Fibroblast of mammary gland (primary cell): ENCODE data around the gene S1PR1.
A peak's percentile ranks its signal among the peaks of the same experiment; 100 is the strongest.
"Not testable (repeated sequence)": the region's sequence is repeated elsewhere in the genome, so short reads cannot be mapped to it uniquely, and the experiment has no call there.

ENCODE experiments used
- DNase-seq: peaks from one replicate; pipeline ENCODE4 v3.0.0-alpha.2; 2010; ENCODE audit warnings: low read depth
- H3K4me3 ChIP-seq: 2 replicates; pipeline ENCODE4 v1.5.1; 2011; ENCODE audit warnings: low read depth, mild to moderate bottlenecking, low read length, moderate library complexity; ENCODE audit not compliant: control insufficient read depth
- TF ChIP-seq, protein P1 (sequence below): conservative IDR thresholded peaks from 2 replicates; pipeline ENCODE4 v1.5.1; 2011; ENCODE audit warnings: low read depth, low read length, inconsistent platforms; ENCODE audit not compliant: control insufficient read depth, insufficient read depth

Gene S1PR1

DNA sequence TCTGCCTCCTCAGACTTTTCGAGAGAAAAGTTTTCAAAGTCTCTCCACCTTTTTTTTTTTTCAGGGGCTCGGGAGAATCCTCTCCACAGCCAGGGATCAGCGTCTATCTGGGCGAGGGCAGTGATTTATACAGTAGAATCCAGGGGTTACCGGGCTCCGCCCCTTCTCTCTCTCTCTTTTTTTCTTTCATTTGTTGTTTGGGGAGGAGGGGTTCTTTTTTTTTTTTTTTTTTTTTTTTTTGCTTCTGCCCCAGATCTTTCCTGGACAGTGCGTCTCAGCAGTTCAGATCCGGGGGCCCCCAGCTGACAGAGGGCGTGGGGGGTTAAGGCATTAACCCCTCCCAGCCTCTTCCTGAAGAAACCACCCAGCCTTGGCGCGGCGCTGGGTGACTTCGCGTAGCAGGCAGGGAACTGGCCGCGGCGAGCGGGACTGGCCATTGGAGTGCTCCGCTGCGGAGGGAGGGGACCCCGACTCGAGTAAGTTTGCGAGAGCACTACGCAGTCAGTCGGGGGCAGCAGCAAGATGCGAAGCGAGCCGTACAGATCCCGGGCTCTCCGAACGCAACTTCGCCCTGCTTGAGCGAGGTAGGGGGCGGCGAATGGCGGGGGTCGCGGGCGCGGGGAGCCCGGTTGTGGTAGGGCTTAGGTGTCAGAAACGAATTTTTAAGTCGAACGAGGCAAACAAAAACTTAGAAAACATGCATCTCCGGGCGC, at the start of gene S1PR1:
TSS of gene S1PR1 (plus strand) at position 504 of the 713 bp plus-strand sequence. CDS start 1,966 bp downstream, outside the sequence.
- peak; percentile 48 for DNase-seq
- TF ChIP-seq, protein P1, sequence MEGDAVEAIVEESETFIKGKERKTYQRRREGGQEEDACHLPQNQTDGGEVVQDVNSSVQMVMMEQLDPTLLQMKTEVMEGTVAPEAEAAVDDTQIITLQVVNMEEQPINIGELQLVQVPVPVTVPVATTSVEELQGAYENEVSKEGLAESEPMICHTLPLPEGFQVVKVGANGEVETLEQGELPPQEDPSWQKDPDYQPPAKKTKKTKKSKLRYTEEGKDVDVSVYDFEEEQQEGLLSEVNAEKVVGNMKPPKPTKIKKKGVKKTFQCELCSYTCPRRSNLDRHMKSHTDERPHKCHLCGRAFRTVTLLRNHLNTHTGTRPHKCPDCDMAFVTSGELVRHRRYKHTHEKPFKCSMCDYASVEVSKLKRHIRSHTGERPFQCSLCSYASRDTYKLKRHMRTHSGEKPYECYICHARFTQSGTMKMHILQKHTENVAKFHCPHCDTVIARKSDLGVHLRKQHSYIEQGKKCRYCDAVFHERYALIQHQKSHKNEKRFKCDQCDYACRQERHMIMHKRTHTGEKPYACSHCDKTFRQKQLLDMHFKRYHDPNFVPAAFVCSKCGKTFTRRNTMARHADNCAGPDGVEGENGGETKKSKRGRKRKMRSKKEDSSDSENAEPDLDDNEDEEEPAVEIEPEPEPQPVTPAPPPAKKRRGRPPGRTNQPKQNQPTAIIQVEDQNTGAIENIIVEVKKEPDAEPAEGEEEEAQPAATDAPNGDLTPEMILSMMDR = no peak
- H3K4me3 ChIP-seq = peak within 1 kb of the TSS; percentile 67

DNA sequence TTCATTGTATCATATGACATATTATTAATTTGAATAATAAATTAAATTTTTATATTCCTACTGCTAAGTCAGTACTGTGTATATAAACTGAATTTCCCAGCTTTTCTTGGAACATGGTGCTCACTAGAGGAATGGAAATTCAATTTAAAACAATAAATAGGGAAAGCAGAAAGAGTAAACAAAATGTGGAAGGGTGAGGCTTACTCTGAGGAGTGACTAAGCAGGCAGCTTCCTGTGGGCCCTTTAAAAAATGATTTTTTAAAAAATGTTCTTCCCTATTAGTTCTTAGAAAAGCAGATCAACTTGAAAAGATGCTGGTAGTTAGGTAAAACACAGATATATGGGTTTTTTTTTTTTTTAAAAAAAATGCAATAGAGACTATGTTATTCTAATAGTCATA, 49.5 kb upstream of the S1PR1 start:
- H3K4me3 ChIP-seq = no peak overlapping the region
- DNase-seq = peak; percentile 24

DNA sequence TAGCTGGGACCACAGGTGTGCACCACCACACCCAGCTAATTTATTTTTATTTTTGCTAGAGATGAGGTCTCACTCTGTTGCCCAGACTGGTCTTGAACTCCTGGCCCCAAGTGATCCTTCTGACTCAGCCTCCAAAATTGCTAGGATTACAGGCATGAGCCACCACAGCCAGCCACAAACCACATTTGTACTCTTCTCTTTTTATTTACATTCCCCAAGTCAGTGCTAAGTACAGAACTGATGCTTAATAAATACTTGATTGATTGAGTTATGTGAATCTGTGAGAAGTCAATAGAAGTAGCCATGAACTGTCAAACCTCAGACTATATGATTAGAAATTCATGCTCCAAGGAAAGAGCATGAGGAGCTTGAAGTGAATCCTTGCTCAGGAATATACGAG, 48.5 kb upstream of the S1PR1 start:
- no peak overlapping the region for H3K4me3 ChIP-seq
- peak; percentile 54 for DNase-seq
- TF ChIP-seq, protein P1 = no peak

More for the DNA sequence above, 49.5 kb upstream of the S1PR1 start:
- TF ChIP-seq, protein P1 = no peak

DNA sequence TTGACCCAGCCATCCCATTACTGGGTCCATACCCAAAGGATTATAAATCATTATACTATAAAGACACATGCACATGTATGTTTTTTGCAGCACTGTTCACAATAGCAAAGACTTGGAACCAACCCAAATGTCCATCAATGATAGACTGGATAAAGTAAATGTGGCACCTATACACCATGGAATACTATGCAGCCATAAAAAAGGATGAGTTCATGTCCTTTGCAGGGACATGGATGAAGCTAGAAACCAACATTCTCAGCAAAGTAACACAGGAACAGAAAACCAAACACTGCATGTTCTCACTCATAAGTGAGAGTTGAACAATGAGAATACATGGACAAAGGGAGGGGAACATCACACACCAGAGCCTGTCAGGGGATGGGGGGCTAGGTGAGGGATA, 47.9 kb upstream of the S1PR1 start:
- H3K4me3 ChIP-seq, DNase-seq: not testable (repeated sequence)

DNA sequence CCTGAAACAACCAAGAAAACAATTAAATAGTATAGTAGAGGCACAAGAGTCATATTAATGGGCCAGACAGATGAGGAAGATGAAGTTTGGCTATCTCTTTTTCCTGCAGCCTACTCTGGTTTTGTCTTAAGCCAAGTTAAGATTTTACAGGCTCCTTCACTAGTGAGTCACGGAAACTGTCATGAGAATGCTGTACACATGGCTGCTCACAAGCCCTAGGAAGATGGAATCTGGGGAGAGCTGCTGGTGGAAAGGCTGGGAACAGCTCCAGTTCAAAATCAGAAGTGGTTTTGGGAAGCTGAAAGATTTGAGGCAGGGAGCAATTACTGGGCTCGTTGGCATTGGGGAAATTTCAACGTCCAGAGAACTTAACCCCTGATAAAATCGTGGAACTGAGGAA, 46.4 kb upstream of the S1PR1 start:
- DNase-seq = peak; percentile 64
- TF ChIP-seq, protein P1 = no peak
- H3K4me3 ChIP-seq = no peak overlapping the region

DNA sequence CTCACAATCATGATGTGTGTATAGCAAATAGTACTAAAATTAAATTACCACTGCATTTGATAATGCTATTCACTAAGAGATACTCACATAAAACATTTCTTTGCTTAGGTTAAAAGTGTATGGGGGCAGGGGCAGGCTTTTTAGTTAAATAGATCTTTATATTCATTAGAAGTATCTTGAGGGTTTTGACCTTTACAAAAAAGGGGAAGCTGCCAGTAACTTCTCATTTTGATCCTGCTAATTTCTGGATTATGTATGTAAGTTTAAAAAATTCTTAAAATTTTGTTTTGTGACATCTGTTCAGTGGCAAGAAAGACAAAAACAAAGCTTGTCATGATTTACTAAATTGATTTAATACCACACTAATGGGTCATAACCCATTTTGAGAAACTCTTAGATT, 45.8 kb upstream of the S1PR1 start:
- no peak overlapping the region for H3K4me3 ChIP-seq
- TF ChIP-seq, protein P1 = no peak
- DNase-seq = no peak

DNA sequence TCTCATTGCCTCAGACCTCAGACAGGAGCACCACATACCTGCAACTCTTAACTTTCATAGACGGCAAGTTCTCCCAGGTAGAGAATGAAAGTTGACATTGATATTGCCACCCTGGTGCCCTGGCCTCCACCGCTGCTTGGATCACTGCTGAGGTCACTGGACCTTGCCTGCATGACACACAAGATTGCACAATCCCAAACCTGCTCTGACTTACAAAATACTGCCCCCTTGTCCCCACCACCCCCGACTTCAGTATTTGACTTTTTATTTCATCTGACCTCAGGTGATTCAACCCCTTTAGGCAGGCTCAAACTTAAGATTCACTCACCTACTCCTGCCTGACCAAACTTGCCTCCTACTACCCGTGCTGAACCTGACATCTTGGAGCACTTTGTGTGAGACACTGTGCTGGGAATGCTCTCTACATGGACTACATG, 43.1 kb upstream of the S1PR1 start:
- TF ChIP-seq, protein P1 = no peak
- peak; percentile 32 for DNase-seq
- H3K4me3 ChIP-seq = no peak overlapping the region
